HG02970 (cell line): ENCODE measurements around the gene RNF6.
"Not testable (repeated sequence)": the region's sequence is repeated elsewhere in the genome, so short reads cannot be mapped to it uniquely, and the experiment has no call there.

Source experiments
- ATAC-seq: cut with Tn5 transposase; IDR thresholded peaks from one replicate; pipeline ENCODE4 v1.9.1; 2021; ENCODE audit warnings: mild to moderate bottlenecking, moderate library complexity, moderate number of reproducible peaks; ENCODE audit not compliant: unreplicated experiment, low FRiP score

The RNF6 gene

GRCh38 chr13:26221721-26222519 is at the start of gene RNF6:
RNF6 (minus strand) TSS chr13:26222314; CDS start chr13:26219649, 2,665 bp downstream.
- ATAC-seq, result peak; percentile 93

DNA sequence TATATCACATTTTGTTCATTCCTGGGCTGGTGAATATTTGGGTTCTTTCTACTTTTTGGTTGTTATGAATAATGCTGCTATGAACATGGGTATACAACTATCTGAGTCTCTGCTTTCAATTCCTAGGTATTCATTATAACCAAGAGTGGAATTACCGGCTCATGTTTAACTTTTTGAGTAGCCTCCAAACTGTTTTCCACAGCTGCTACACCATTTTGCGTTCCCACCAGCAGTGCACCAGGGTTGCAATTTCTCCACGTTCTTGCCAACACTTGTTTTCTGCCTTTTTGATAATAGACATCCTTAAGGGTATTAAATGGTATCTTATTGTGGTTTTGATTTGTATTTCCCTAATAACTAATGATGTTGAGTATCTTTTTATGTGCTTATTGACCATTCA is 48.6 kb upstream of the RNF6 start:
- no peak for ATAC-seq

- no peak for ATAC-seq
Observed at GRCh38 chr13:26266311-26266710, 44.2 kb upstream of the RNF6 start.

DNA sequence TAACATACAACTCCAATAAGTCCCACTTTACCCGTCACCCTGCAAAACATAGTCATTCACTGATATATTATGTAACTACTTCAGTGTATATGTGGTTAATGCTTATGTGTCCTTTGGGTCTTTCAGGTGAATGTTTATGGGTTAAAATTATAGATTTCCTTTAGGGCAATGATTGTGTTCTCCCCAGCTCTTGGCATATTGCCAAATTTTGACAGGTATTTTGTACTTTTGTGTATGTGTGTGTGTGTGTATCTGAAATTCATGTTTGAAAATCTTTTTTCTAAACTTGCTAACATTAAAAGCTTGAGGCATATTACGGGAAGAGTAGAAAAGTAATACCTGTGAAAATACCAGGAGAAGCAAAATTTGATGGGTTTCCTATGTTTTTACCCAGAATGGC is 40.0 kb upstream of the RNF6 start:
- no peak for ATAC-seq

- ATAC-seq, result no peak
Observed at GRCh38 chr13:26259634-26260033, 37.5 kb upstream of the RNF6 start.

GRCh38 chr13:26257049-26257448 is 34.9 kb upstream of the RNF6 start:
- no peak for ATAC-seq

DNA sequence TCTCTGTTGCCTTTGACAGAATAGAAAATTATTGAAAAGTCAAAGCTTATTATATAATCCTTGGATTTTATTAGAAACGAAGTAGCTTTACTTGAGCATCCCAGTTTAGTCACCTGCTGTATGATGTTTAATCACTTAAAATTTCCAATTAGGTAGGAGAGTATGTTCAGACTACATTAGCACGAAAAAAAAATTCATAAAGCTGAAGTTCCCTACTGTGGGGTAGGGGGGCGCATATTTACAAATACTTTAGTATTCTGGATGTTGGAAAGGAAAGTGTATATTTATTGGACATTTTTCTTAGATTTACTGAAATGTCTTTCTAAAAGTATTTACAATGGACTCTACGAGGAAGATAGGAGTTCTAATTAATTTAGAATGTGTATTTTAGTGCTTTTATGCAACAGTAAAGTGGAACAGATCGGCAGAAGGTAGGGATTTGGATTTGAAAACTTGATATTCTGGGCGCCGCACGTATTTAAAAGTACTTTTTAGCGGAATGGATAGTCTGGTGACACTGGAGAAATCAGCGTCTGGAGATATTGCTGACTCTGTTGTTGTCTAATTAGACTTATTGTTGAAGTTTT is 33.7 kb upstream of the RNF6 start:
- no peak for ATAC-seq

DNA sequence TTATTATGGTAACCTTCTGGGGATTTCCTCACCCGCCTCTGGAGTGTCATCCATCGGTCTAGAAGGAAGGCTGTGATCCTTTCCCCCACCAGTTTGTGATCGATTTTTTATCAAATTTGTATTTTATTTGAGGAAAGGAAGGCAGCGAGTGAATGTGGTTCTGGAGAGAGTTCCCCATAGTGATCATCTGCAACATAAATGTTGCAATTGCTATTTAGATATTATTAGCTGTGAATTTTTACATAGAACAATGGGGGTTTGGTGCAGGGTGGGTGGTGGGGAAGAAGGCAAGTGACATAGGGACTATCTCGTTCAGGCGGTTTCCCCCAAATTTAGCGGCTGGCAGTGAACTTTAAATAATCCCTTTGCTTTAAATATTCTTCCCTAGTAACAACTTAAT is 33.0 kb upstream of the RNF6 start:
- no peak for ATAC-seq

GRCh38 chr13:26254583-26255111 is 32.5 kb upstream of the RNF6 start:
- peak; percentile 35 for ATAC-seq

DNA sequence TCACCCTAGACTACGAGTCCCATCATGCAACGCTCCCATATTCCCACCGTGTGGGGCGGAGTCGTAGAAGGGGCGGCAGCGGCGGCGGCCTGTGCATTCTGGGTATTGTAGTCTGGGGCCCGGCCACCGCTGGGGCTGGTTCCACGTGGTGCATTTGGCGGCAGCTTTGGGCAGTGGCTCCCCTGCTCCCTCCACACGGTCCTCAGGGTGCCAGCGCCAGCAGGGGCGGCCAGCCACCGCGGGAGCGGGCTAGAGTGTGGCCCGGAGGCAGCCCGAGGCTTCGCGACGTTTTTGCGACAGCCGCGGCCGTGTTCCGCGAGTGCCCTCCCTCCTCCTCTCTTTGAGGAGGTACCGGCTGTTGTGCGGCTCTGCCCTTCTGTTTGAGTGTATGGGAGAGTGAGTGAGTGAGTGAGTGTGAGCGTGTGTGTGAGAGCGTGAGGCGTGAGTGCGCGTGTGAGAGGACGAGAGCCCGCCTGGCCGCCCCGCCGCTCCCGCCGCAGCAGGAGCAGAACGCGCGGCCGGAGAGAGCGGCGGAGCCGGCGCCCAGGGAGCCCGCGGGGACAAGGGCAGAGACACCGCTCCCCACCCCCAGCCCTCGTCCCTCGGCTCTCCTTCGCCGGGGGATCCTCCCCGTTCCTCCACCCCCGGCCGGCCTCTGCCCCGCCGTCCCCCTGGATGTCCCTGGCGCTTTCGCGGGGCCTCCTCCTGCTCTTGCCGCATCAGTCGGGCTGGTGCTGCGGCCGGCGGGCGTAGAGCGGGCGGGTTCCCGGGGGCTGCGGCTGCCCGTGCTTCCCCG is 31.9 kb upstream of the RNF6 start, which contains the start of gene CDK8:
CDK8 (plus strand) TSS at position 343 of the 796 bp plus-strand sequence. CDS start 513 bp downstream, outside the sequence.
- peak; percentile 85 for ATAC-seq

GRCh38 chr13:26253262-26253786 is 31.2 kb upstream of the RNF6 start:
- ATAC-seq, result no peak

GRCh38 chr13:26252006-26252405 is 29.9 kb upstream of the RNF6 start:
- ATAC-seq, result not testable (repeated sequence)

DNA sequence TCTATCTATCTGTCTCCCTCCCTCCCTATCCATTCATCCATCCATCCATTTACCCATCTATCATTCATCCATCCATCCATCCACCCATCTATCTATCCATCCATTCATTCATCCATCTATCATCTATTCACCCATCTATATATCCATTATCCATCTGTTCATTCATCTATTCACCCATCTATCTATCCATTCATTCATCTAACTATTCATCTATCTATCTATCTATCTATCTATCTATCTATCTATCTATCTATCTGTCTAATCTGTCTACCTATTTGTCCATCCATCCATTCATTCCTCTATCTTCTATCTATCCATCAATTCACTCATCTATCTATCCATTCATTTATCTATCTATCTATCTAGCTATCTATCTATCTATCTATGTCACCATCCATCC is 27.4 kb upstream of the RNF6 start:
- ATAC-seq, result no peak

GRCh38 chr13:26247608-26248007 is 25.5 kb upstream of the RNF6 start:
- ATAC-seq, result no peak

DNA sequence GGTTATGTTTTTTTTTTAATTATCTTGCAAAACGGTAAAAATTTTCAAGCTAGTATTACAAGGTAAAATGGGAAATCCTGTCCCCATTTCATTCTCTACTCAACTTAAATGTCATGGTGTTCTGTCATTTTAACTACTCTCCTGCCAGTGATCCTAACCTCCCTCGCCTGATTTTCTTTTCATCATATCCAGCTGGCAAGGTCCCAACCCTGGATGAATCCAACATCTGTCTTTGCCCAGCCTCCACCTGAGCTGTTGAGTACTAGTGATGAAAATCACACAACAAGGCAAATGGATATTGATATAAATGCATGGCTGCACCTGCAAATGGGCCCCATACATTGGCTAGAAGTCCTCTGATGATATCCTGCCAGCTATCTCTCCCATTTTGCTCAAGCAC is 24.9 kb upstream of the RNF6 start:
- ATAC-seq, result no peak

DNA sequence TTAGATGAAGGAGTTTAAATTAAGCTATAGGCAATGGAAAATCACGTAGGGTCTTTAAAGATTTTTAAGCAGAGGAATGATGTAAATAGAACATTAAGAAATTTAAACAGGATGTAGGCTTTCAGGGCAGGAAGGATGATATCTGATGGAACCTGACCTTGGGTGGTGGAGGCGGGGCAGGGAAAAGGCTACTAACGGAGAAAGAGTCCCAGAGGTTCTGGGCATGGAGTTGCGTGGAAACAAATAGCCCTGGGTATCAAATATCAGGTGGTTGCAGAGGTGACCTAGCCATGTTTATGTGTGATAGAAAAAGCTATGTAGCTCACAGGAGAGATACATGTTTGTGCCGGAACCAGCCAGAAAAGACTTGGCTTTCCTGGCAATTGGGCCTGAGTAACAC is 24.0 kb upstream of the RNF6 start:
- ATAC-seq, result no peak

GRCh38 chr13:26236296-26236695 is 14.2 kb upstream of the RNF6 start:
- ATAC-seq, result no peak

DNA sequence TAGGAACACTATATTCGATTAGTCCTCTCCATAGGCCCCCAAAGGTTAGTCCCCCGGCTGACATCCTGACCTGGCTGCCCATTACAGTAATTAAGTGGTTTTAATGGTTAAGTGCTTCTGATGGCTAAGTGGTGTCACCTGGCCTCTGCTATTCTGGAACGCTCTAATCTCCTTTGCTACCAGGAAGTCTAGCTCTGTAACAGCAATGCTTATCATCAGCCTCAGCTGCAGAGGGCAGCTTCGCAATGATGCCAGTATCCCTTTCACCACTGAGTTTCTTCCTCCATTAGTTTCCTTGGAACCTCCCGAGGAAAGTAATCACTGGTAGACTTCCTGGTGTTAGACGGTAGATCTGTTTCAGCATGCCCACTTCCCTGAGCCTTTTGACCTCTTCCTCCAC is 8.6 kb upstream of the RNF6 start:
- ATAC-seq, result no peak

DNA sequence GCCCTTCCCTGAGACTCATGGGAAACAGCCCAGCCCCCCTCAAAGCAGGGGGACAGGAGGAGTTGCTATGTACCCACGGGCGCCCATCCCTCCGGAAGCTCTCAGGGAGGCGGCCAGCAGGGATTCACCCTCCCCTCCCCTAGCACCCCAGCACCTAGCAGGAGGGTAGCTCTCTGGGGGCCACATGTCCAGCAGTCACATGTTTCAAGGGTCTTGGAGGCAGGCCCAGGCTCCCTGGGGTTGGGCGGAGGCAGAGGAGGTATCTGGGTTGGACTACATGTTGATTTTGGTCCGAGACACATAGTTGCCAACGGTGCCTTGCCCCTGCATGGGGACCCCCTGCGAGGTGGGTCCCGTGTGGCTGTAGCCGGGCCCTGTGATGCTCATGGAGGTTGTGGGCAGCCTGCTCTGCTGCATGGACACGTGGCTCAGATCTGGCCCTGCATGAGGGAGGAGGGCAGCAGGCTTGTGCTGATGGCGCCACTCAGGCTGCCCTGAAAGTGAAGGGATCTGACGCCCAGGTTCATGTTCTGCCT is 7.0 kb upstream of the RNF6 start:
- ATAC-seq, result no peak

DNA sequence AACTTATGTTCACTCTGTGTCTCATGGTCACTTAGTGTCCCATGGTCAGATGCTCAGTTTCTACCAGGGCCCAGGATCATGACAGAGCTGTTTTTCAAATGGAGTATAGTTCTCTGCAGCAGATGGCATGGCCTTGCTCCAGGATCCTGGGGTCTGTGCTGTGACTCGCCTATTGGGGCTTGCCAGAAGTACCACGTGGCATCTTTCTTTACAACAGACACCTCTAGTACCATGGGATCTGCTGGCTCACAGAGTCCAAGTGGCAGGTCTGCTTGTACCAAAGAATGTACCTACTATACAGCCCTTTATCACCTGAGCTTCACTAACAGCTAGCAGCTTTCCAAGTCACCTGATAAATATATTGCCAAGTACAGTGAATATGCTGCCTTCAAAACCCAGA is 6.0 kb upstream of the RNF6 start:
- ATAC-seq, result no peak
